ENCODE results near the gene CBARP. TPM values are rescaled to one million over a fixed set of nuclear protein-coding genes. Genes with fewer than 3 reads are reported as not detected.

CBARP gene
- total RNA-seq, 1 experiment from 2014 or later = 23.8 TPM

GRCh38 chr19:1268226-1269064 is 30.6 kb upstream of the CBARP start:
- Histone ChIP-seq H3K4me3 (replicated peaks in 1 of 2; ENCODE audit: low read depth in 1 of 2, low read length in 2 of 2) (peak overlapping the region; percentile 13 to 85; a peak in 2 of 4 replicates), H2AFZ (ENCODE audit: low read depth, low read length, poor library complexity, severe bottlenecking) (no peak overlapping the region), H3K4me1 (ENCODE audit: control insufficient read depth in 1 of 2, insufficient read depth in 2 of 2, low read length in 2 of 2) (peaks cover 40 to 81% of the 10 kb centered on the region in 2 experiments), H3K79me2 (ENCODE audit: insufficient read depth, low read length) (peaks cover 39% of the 10 kb centered on the region), H4K20me1 (ENCODE audit: insufficient read depth) (no peaks in the 10 kb centered on the region), H3K9me2 (ENCODE audit: insufficient read depth) (no peaks in the 10 kb centered on the region), H3K27me3 (ENCODE audit: insufficient read depth, low read length) (no peaks in the 10 kb centered on the region), H3K36me3 (ENCODE audit: control insufficient read depth in 1 of 2, insufficient read depth in 2 of 2, low read length in 2 of 2) (peaks cover 21 to 26% of the 10 kb centered on the region in 2 experiments; a peak in 3 of 4 replicates), H3K27ac (ENCODE audit: low read depth, low read length) (peak overlapping the region; percentile 49), H3K4me2 (ENCODE audit: low read length) (peak overlapping the region; percentile 100), H3K9me3 (ENCODE audit: control insufficient read depth in 1 of 2, insufficient read depth in 1 of 2, low read depth in 1 of 2, low read length in 2 of 2) (no peaks in the 10 kb centered on the region), H3K9ac (ENCODE audit: low read length) (peak overlapping the region; percentile 98)
- intact Hi-C loops (cut with micrococcal nuclease) = no loop called here
- BruUV-seq (replicated peaks) = no TSS peak
- ChIA-PET RAD21 (ENCODE audit: low non-redundant PET in 1 of 2, low total read pairs in 2 of 2, uncharacterized antibody in 2 of 2, unreplicated experiment in 2 of 2) (interaction anchor here (0.6 to 1.4 kb wide), 5 partner anchors 15 to 242 kb away, joined by 3 to 16 read pairs (median 4); partner anchors contain the start of gene CNN2 (in 1 of the 2)), CTCF (interaction anchor here (1.0 to 6.5 kb wide), 4 partner anchors 13 to 187 kb away, joined by 3 to 325 read pairs (median 3); no protein-coding TSS in a partner anchor), POLR2A (interaction anchor here (0.6 to 1.7 kb wide), 45 partner anchors 9 to 636 kb away, joined by 3 to 139 read pairs (median 5); partner anchors contain the start of genes ABCA7, ATP5F1D, CBARP and CNN2)
- TF ChIP-seq EGR1 (IDR thresholded peaks at IDR 0.05; ENCODE audit: low read depth) (no peak), RAD21 (IDR thresholded peaks at IDR 0.05; ENCODE audit: low read depth) (no peak), TCF7L2 (IDR thresholded peaks at IDR 0.05; ENCODE audit: borderline replicate concordance, extremely low read depth, insufficient read depth, insufficient read length) (no peak), CEBPB (IDR thresholded peaks at IDR 0.05; ENCODE audit: low read depth) (no peak), SRF (IDR thresholded peaks at IDR 0.05; ENCODE audit: low read depth) (no peak), FOSL1 (IDR thresholded peaks at IDR 0.05; ENCODE audit: low read depth) (no peak), SIN3A (IDR thresholded peaks at IDR 0.05; ENCODE audit: low read depth) (no peak), ZBTB33 (IDR thresholded peaks at IDR 0.05; ENCODE audit: extremely low read depth, insufficient replicate concordance, low read length) (no peak), JUND (IDR thresholded peaks at IDR 0.05) (no peak), ZNF274 (IDR thresholded peaks at IDR 0.05; ENCODE audit: low read depth, low read length) (no peak), ZFX (IDR thresholded peaks at IDR 0.05) (no peak), ATF3 (IDR thresholded peaks at IDR 0.05) (no peak), SP1 (IDR thresholded peaks at IDR 0.05; ENCODE audit: low read depth) (no peak), POLR2A (IDR thresholded peaks at IDR 0.05; ENCODE audit: borderline replicate concordance, extremely low read depth, insufficient read depth, insufficient read length) (no peak)
- no peak for ATAC-seq
- DNase-seq (ENCODE audit: low read depth, low spot score) = no peak
